Airway epithelial cell (primary cell): ENCODE results near the gene AKR1A1. TPM values are rescaled to one million over a fixed set of nuclear protein-coding genes. Genes with fewer than 3 reads are reported as not detected.

Source experiments
- total RNA-seq: library from RNA; depleted of rRNA; stranded (reverse); fragments of >200 nt; gene quantifications from 2 replicates; pipeline ENCODE4 v1.2.3, GENCODE V29; 2015

Gene AKR1A1
- 102 and 107 TPM in 2 replicates for total RNA-seq

GRCh38 chr1:45550401-45551351, at the start of gene AKR1A1:
Gene AKR1A1 (plus strand): TSS chr1:45550826. CDS start chr1:45561795, 10,969 bp downstream.

GRCh38 chr1:45521413-45522323, 29.0 kb upstream of the AKR1A1 start, which contains the start of gene PRDX1:
Gene PRDX1 (minus strand): TSS chr1:45521884. CDS start chr1:45519043, 2,841 bp downstream.

GRCh38 chr1:45583666-45584350, 33.2 kb downstream of the AKR1A1 start, which contains the start of gene NASP:
Gene NASP (plus strand): TSS chr1:45584041. CDS start chr1:45584147, 106 bp downstream.

Other genes starting within 250 kb of the AKR1A1 start
- 5.2 and 8.5 TPM in 2 replicates for gene HPDL, start 223.9 kb upstream of the AKR1A1 start, total RNA-seq
- gene TOE1, start 210.7 kb upstream of the AKR1A1 start, total RNA-seq: 6.6 and 8.3 TPM in 2 replicates
- gene MUTYH, start 210.4 kb upstream of the AKR1A1 start, total RNA-seq: 13.9 and 15.2 TPM in 2 replicates
- 3.2 and 4.7 TPM in 2 replicates for gene TESK2, start 59.7 kb upstream of the AKR1A1 start, total RNA-seq
- 0.51 and 1.2 TPM in 2 replicates for gene CCDC163, start 50.8 kb upstream of the AKR1A1 start, total RNA-seq
- gene MMACHC, start 50.5 kb upstream of the AKR1A1 start, total RNA-seq: 2.5 and 3.5 TPM in 2 replicates
- gene PRDX1, start 28.9 kb upstream of the AKR1A1 start, total RNA-seq: 671 and 698 TPM in 2 replicates
- gene NASP, start 33.2 kb downstream of the AKR1A1 start, total RNA-seq: 67.7 and 83.7 TPM in 2 replicates
- gene CCDC17, start 73.2 kb downstream of the AKR1A1 start, total RNA-seq: 0.19 and 0.56 TPM in 2 replicates
- 65.5 and 85.0 TPM in 2 replicates for gene GPBP1L1, start 135.7 kb downstream of the AKR1A1 start, total RNA-seq
- 48.7 and 55.4 TPM in 2 replicates for gene TMEM69, start 137.4 kb downstream of the AKR1A1 start, total RNA-seq
- 6.7 and 8.0 TPM in 2 replicates for gene IPP, start 199.8 kb downstream of the AKR1A1 start, total RNA-seq